CD4-positive, alpha-beta T cell treated with Interleukin-4 for 4 hours (primary cell): Measurements from ENCODE around the gene PLEKHO2.
"Not testable (repeated sequence)": the region's sequence is repeated elsewhere in the genome, so short reads cannot be mapped to it uniquely, and the experiment has no call there.

ENCODE experiments used
- DNase-seq: peaks from one replicate; pipeline ENCODE4 v3.0.0-alpha.2; 2020

The PLEKHO2 gene

GRCh38 chr15:64841344-64842095 lies at the start of gene PLEKHO2:
PLEKHO2 (plus strand) TSS chr15:64841915; CDS start chr15:64842017, 102 bp downstream.
- DNase-seq = peak; percentile 94

- no peak for DNase-seq
These were observed 49.4 kb upstream of the PLEKHO2 start for GRCh38 chr15:64792282-64792681.

GRCh38 chr15:64795299-64795698 lies 46.4 kb upstream of the PLEKHO2 start:
- not testable (repeated sequence) for DNase-seq

- DNase-seq = not testable (repeated sequence)
These were observed 45.8 kb upstream of the PLEKHO2 start for GRCh38 chr15:64795921-64796320.

- not testable (repeated sequence) for DNase-seq
These were observed 42.8 kb upstream of the PLEKHO2 start for GRCh38 chr15:64798905-64799304.

GRCh38 chr15:64800476-64800875 lies 41.2 kb upstream of the PLEKHO2 start:
- DNase-seq = no peak

GRCh38 chr15:64803526-64803925 lies 38.2 kb upstream of the PLEKHO2 start:
- DNase-seq = no peak

GRCh38 chr15:64804619-64805018 lies 37.1 kb upstream of the PLEKHO2 start:
- DNase-seq = no peak

- no peak for DNase-seq
These were observed 35.2 kb upstream of the PLEKHO2 start for GRCh38 chr15:64806509-64806908.

- no peak for DNase-seq
These were observed 34.5 kb upstream of the PLEKHO2 start for GRCh38 chr15:64807051-64807749.

- DNase-seq = no peak
These were observed 33.9 kb upstream of the PLEKHO2 start for GRCh38 chr15:64807751-64808222.

- no peak for DNase-seq
These were observed 32.8 kb upstream of the PLEKHO2 start for GRCh38 chr15:64808785-64809453.

- peak; percentile 61 for DNase-seq
These were observed 31.8 kb upstream of the PLEKHO2 start for GRCh38 chr15:64809649-64810496.

- no peak for DNase-seq
These were observed 31.0 kb upstream of the PLEKHO2 start for GRCh38 chr15:64810497-64811326.

- DNase-seq = no peak
These were observed 28.6 kb upstream of the PLEKHO2 start for GRCh38 chr15:64813075-64813474.

GRCh38 chr15:64814283-64814682 lies 27.4 kb upstream of the PLEKHO2 start:
- not testable (repeated sequence) for DNase-seq

GRCh38 chr15:64814965-64815364 lies 26.8 kb upstream of the PLEKHO2 start:
- DNase-seq = not testable (repeated sequence)

- DNase-seq = no peak
These were observed 25.3 kb upstream of the PLEKHO2 start for GRCh38 chr15:64816452-64816851.

GRCh38 chr15:64824929-64825430 lies 16.7 kb upstream of the PLEKHO2 start:
- DNase-seq = no peak

GRCh38 chr15:64825431-64826294 lies 16.1 kb upstream of the PLEKHO2 start, which contains the start of gene PIF1:
PIF1 (minus strand) TSS chr15:64825647; CDS start chr15:64824335, 1,312 bp downstream.
- peak; percentile 96 for DNase-seq
